Sigmoid colon (tissue), 7 donors: ENCODE data around the gene THAP6. TPM values are rescaled to one million over a fixed set of nuclear protein-coding genes. Genes with fewer than 3 reads are reported as not detected.

Source experiments
- DNase-seq: peaks from one replicate; pipeline ENCODE4 v3.0.0-alpha.2; 2019
- H3K27ac ChIP-seq, 4 donors: fragments of 200-600 bp; sonication (generic); one replicate each; pipeline ENCODE4 v1.5.1; 2016 to 2019; ENCODE audit warnings: mild to moderate bottlenecking in 1 of 4
- H3K27me3 ChIP-seq, 3 donors: fragments of 200-600 bp; sonication (generic); one replicate each; pipeline ENCODE4 v1.5.1; 2019; ENCODE audit warnings: mild to moderate bottlenecking in 1 of 3
- H3K36me3 ChIP-seq, 4 donors: fragments of 200-600 bp; sonication (generic); one replicate each; pipeline ENCODE4 v1.5.1; 2016 to 2019
- H3K4me1 ChIP-seq, 4 donors: fragments of 200-600 bp; sonication (generic); one replicate each; pipeline ENCODE4 v1.5.1; 2017 to 2019
- H3K4me3 ChIP-seq, 4 donors: fragments of 200-600 bp; sonication (generic); one replicate each; pipeline ENCODE4 v1.5.1; 2017 to 2019; ENCODE audit warnings: mild to moderate bottlenecking in 2 of 4, moderate library complexity in 1 of 4
- H3K9me3 ChIP-seq, 4 donors: fragments of 200-600 bp in 3 of 4; sonication (generic) in 3 of 4; one replicate each; pipeline versions ENCODE4 v1.5.1 to v1.6.1; 2013 to 2019
- EP300 ChIP-seq, 4 donors: sonication (generic); formaldehyde crosslinking; IDR thresholded peaks; one replicate each; pipeline ENCODE4 v1.6.1; 2017; ENCODE audit warnings: antibody characterized with exemption in 4 of 4
- POLR2A ChIP-seq, 2 donors: fragments of 450-650 bp; IDR thresholded peaks; one replicate each; pipeline ENCODE4 v1.6.1; 2016; ENCODE audit warnings: antibody characterized with exemption in 2 of 2, mild to moderate bottlenecking in 2 of 2, moderate library complexity in 2 of 2
- POLR2AphosphoS5 ChIP-seq, 4 donors: sonication (generic); formaldehyde crosslinking; IDR thresholded peaks; one replicate each; pipeline ENCODE4 v1.6.1; 2017; ENCODE audit warnings: antibody characterized with exemption in 4 of 4
- WGBS, 2 donors: extraction: QIAGEN DNeasy Blood & Tissue Kit; methylation state at CpG; one replicate each; pipeline ENCODE4 v1.1.7; 2013; 5-methylcytosine and 5-hydroxymethylcytosine counted together
- intact Hi-C: fragments of 100-400 bp; cut with DNase I; formaldehyde crosslinking; loops from one replicate; pipeline ENCODE4 v1.15.1; 2023
- polyA plus RNA-seq, 3 donors: library from polyadenylated mRNA; stranded (reverse); fragments of 200-250 nt; gene quantifications; one replicate each; pipeline ENCODE4 v1.2.3, GENCODE V29; 2013
- total RNA-seq, 4 donors: library from RNA; depleted of rRNA; stranded (reverse); fragments of >200 nt; gene quantifications; one replicate each; pipeline ENCODE4 v1.1.0, GENCODE V29; 2016
- TF ChIP-seq, protein P1 (sequence below), 4 experiments: fragments of 450-650 bp in 3 of 4; fragments of 200-600 bp in 1 of 4; IDR thresholded peaks; one replicate each; pipeline ENCODE4 v1.5.1; 2016 to 2019; ENCODE audit warnings: antibody characterized with exemption in 4 of 4, mild to moderate bottlenecking in 3 of 4, moderate library complexity in 2 of 4
- donor health status: healthy with polysubstance abuse.
- donor health status: Bipolar disorder and iron deficiency.
- donor health status: healthy.

The THAP6 gene
- total and polyA plus RNA-seq, 7 donors: 4.8 to 38.8 (median 17.1) TPM

GRCh38 chr4:75566911-75567310 lies 52.6 kb downstream of the THAP6 start:
- WGBS, 2 donors: 82 to 92% methylated on average over 1 of the region's 1 CpG
- intact Hi-C loops: no loop called here

GRCh38 chr4:75567725-75568124 lies 53.5 kb downstream of the THAP6 start:
- intact Hi-C loops: no loop called here
- Histone ChIP-seq H3K36me3 (no peaks in the 10 kb centered on the region), H3K27ac (no peak overlapping the region), H3K4me3 (no peak overlapping the region), H3K4me1 (no peaks in the 10 kb centered on the region), H3K27me3 (no peaks in the 10 kb centered on the region), H3K9me3 (no peaks in the 10 kb centered on the region)
- TF ChIP-seq POLR2AphosphoS5 (IDR thresholded peaks at IDR 0.05) (no peak), POLR2A (IDR thresholded peaks at IDR 0.05) (no peak), EP300 (IDR thresholded peaks at IDR 0.05) (no peak)
- TF ChIP-seq, protein P1, sequence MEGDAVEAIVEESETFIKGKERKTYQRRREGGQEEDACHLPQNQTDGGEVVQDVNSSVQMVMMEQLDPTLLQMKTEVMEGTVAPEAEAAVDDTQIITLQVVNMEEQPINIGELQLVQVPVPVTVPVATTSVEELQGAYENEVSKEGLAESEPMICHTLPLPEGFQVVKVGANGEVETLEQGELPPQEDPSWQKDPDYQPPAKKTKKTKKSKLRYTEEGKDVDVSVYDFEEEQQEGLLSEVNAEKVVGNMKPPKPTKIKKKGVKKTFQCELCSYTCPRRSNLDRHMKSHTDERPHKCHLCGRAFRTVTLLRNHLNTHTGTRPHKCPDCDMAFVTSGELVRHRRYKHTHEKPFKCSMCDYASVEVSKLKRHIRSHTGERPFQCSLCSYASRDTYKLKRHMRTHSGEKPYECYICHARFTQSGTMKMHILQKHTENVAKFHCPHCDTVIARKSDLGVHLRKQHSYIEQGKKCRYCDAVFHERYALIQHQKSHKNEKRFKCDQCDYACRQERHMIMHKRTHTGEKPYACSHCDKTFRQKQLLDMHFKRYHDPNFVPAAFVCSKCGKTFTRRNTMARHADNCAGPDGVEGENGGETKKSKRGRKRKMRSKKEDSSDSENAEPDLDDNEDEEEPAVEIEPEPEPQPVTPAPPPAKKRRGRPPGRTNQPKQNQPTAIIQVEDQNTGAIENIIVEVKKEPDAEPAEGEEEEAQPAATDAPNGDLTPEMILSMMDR (IDR thresholded peaks at IDR 0.05): no peak
- WGBS, 2 donors: 85 to 91% methylated on average over 2 of the region's 2 CpGs
- no peak for DNase-seq

More at GRCh38 chr4:75566911-75567310, 52.6 kb downstream of the THAP6 start:
- Histone ChIP-seq H3K36me3 (no peaks in the 10 kb centered on the region), H3K4me3 (no peak overlapping the region), H3K27ac (no peak overlapping the region), H3K9me3 (no peaks in the 10 kb centered on the region), H3K4me1 (no peaks in the 10 kb centered on the region), H3K27me3 (no peaks in the 10 kb centered on the region)
- no peak for DNase-seq
- TF ChIP-seq, protein P1 (IDR thresholded peaks at IDR 0.05): no peak

Other genes starting within 250 kb of the THAP6 start
- 10 to 100 TPM; 19.4 to 41.5 (median 24.5) TPM for gene RCHY1, start 70 bp upstream of the THAP6 start, total RNA-seq
- gene RCHY1, start 70 bp upstream of the THAP6 start, polyA plus RNA-seq: 10 to 100 TPM; 21.7 to 38.8 (median 30.6) TPM
- gene ODAPH, start 41.6 kb downstream of the THAP6 start, total RNA-seq: not detected
- gene ODAPH, start 41.6 kb downstream of the THAP6 start, polyA plus RNA-seq: under 1 TPM in 1 of 3 donors, not detected in 2; 0.06 TPM
- gene CDKL2, start 116.1 kb downstream of the THAP6 start, total RNA-seq: 10 to 100 TPM in 1 of 4 donors, 1 to 10 TPM in 3; 1.1 to 11.9 (median 3.7) TPM
- under 1 TPM in 1 of 3 donors, not detected in 2; 0.42 TPM for gene CDKL2, start 116.1 kb downstream of the THAP6 start, polyA plus RNA-seq
- gene G3BP2, start 158.9 kb downstream of the THAP6 start, total RNA-seq: 100 to 1,000 TPM; 102 to 141 (median 119) TPM
- 10 to 100 TPM; 60.7 to 83.7 (median 61.7) TPM for gene G3BP2, start 158.9 kb downstream of the THAP6 start, polyA plus RNA-seq
- gene USO1, start 210.1 kb downstream of the THAP6 start, total RNA-seq: 10 to 100 TPM; 66.5 to 99.4 (median 77.6) TPM
- 10 to 100 TPM; 21.0 to 30.6 (median 21.6) TPM for gene USO1, start 210.1 kb downstream of the THAP6 start, polyA plus RNA-seq